A549 (cell line): Measurements from ENCODE around the gene APOL3. TPM values are rescaled to one million over a fixed set of nuclear protein-coding genes. Genes with fewer than 3 reads are reported as not detected.

Experiments used
- ATAC-seq, 2 experiments: fragments of 200-7000 bp in 1 of 2; fragments of >200 bp in 1 of 2; cut with Nextera tagmentation in 1 of 2; cut with Tn5 transposase in 1 of 2; 3 replicates each; pipeline versions ENCODE4 v1.8.0 to v1.9.1; 2018 to 2020; ENCODE audit warnings: mild to moderate bottlenecking in 1 of 2, moderate library complexity in 1 of 2
- CTCF ChIA-PET: fragments of 300-600 bp; sonication (Branson Sonifier 250); formaldehyde crosslinking; extraction: SDS; loops from one replicate; lab custom pipeline; 2021; ENCODE audit warnings: antibody characterized with exemption, inconsistent platforms; lab: Yijun Ruan, JAX
- POLR2A ChIA-PET: fragments of 350-600 bp; formaldehyde crosslinking; extraction: SDS; loops from one replicate; lab custom pipeline; 2021; ENCODE audit warnings: antibody characterized with exemption, inconsistent platforms; lab: Yijun Ruan, JAX
- DNase-seq, 2 experiments: peaks; one replicate each; pipeline versions ENCODE4 v3.0.0 to v3.0.0-alpha.2; 2011 to 2016; ENCODE audit warnings: low read depth in 1 of 2, low spot score in 1 of 2
- FAIRE-seq: peaks from 2 replicates; lab custom pipeline; 2011; peaks lifted over from hg19 to GRCh38; lab: Jason Lieb, UNC
- H3K27ac ChIP-seq, 2 experiments: fragments of >200 bp; sonication (Bioruptor Twin); formaldehyde crosslinking; 3 replicates each; pipeline ENCODE4 v1.5.1; 2016 to 2017
- H3K4me1 ChIP-seq: fragments of >200 bp; sonication (Bioruptor Twin); formaldehyde crosslinking; 3 replicates; pipeline ENCODE4 v1.6.1; 2016
- H3K4me2 ChIP-seq: fragments of >200 bp; sonication (Bioruptor Twin); formaldehyde crosslinking; 3 replicates; pipeline ENCODE4 v1.6.1; 2016
- H3K4me3 ChIP-seq: fragments of >200 bp; sonication (Bioruptor Twin); formaldehyde crosslinking; 3 replicates; pipeline ENCODE4 v1.5.1; 2016
- H3K9me3 ChIP-seq: fragments of >200 bp; sonication (Bioruptor Twin); formaldehyde crosslinking; 3 replicates; pipeline ENCODE4 v1.6.1; 2016
- BHLHE40 ChIP-seq: IDR thresholded peaks from 2 replicates; pipeline ENCODE4 v1.6.1; 2012; ENCODE audit warnings: low read depth, low read length, inconsistent platforms
- CEBPB ChIP-seq, 2 experiments: fragments of >200 bp in 1 of 2; sonication (Bioruptor Twin) in 1 of 2; formaldehyde crosslinking in 1 of 2; IDR thresholded peaks; 2 replicates each; pipeline ENCODE4 v1.6.1; 2012 to 2016
- CHD2 ChIP-seq: fragments of 150-350 bp; IDR thresholded peaks from 2 replicates; pipeline ENCODE4 v1.6.1; 2014; ENCODE audit warnings: low read length; ENCODE audit not compliant: partially characterized antibody
- CHD4 ChIP-seq: fragments of 200-600 bp; sonication (generic); IDR thresholded peaks from 2 replicates; pipeline ENCODE4 v1.6.1; 2016; ENCODE audit warnings: antibody characterized with exemption, mild to moderate bottlenecking, borderline replicate concordance
- EHF ChIP-seq: fragments of 250-450 bp; sonication (Bioruptor Pico); IDR thresholded peaks from 2 replicates; pipeline ENCODE4 v1.5.0; 2020; ENCODE audit warnings: mild to moderate bottlenecking
- EHMT2 ChIP-seq: fragments of 200-600 bp; sonication (generic); IDR thresholded peaks from 2 replicates; pipeline ENCODE4 v1.6.1; 2016; ENCODE audit warnings: antibody characterized with exemption, low read depth, mild to moderate bottlenecking, moderate library complexity
- FOSL2 ChIP-seq, 2 experiments: fragments of 450-650 bp in 1 of 2; fragments of >200 bp in 1 of 2; sonication (Bioruptor Twin) in 1 of 2; formaldehyde crosslinking; IDR thresholded peaks; 2 replicates each; pipeline versions ENCODE4 v1.5.0 to v1.6.1; 2016 to 2020; ENCODE audit warnings: mild to moderate bottlenecking in 1 of 2, moderate library complexity in 1 of 2
- GATA3 ChIP-seq: IDR thresholded peaks from 2 replicates; pipeline ENCODE4 v1.6.1; 2012; ENCODE audit warnings: borderline replicate concordance
- HEYL ChIP-seq: fragments of 250-450 bp; sonication (Bioruptor Pico); IDR thresholded peaks from 2 replicates; pipeline ENCODE4 v1.8.0; 2021; ENCODE audit warnings: mild to moderate bottlenecking, moderate library complexity
- HOXA7 ChIP-seq: fragments of 250-450 bp; sonication (Bioruptor Pico); IDR thresholded peaks from 2 replicates; pipeline ENCODE4 v1.5.0; 2020; ENCODE audit warnings: mild to moderate bottlenecking, moderate library complexity
- JUNB ChIP-seq: fragments of >200 bp; sonication (Bioruptor Twin); formaldehyde crosslinking; IDR thresholded peaks from 2 replicates; pipeline ENCODE4 v1.6.1; 2016
- KDM1A ChIP-seq: fragments of 200-600 bp; sonication (generic); IDR thresholded peaks from 2 replicates; pipeline ENCODE4 v1.6.1; 2016; ENCODE audit warnings: low read depth, mild to moderate bottlenecking
- KDM5A ChIP-seq: fragments of 200-600 bp; sonication (generic); IDR thresholded peaks from 2 replicates; pipeline ENCODE4 v1.6.1; 2016; ENCODE audit warnings: antibody characterized with exemption, mild to moderate bottlenecking
- MAFK ChIP-seq: fragments of 450-650 bp; IDR thresholded peaks from 2 replicates; pipeline ENCODE4 v1.6.1; 2014; ENCODE audit not compliant: partially characterized antibody
- NFE2L2 ChIP-seq: fragments of 150-350 bp; conservative IDR thresholded peaks from 2 replicates; pipeline ENCODE4 v1.6.1; 2014; ENCODE audit warnings: low read length
- NR3C1 ChIP-seq: fragments of >200 bp; sonication (Bioruptor Twin); formaldehyde crosslinking; IDR thresholded peaks from 3 replicates; pipeline ENCODE4 v1.6.1; 2017
- PHF8 ChIP-seq: fragments of 200-600 bp; sonication (generic); IDR thresholded peaks from 2 replicates; pipeline ENCODE4 v1.6.1; 2016; ENCODE audit warnings: low read depth, mild to moderate bottlenecking, antibody characterized with exemption, moderate library complexity, borderline replicate concordance
- POLR2A ChIP-seq: IDR thresholded peaks from 2 replicates; pipeline ENCODE4 v1.6.1; 2012; ENCODE audit warnings: mild to moderate bottlenecking, low read length
- POLR2AphosphoS2 ChIP-seq: conservative IDR thresholded peaks from 2 replicates; pipeline ENCODE4 v1.6.1; 2012; ENCODE audit warnings: low read length, improper control_type of control experiment, inconsistent platforms
- SREBF2 ChIP-seq: fragments of 450-650 bp; IDR thresholded peaks from 2 replicates; pipeline ENCODE4 v1.6.1; 2014; ENCODE audit warnings: mild to moderate bottlenecking, moderate library complexity
- TFCP2L1 ChIP-seq: fragments of 250-450 bp; sonication (Bioruptor Pico); IDR thresholded peaks from 2 replicates; pipeline ENCODE4 v1.5.0; 2021; ENCODE audit warnings: mild to moderate bottlenecking
- ZFP36 ChIP-seq: fragments of 450-650 bp; IDR thresholded peaks from 2 replicates; pipeline ENCODE4 v1.6.1; 2014; ENCODE audit warnings: borderline replicate concordance; ENCODE audit not compliant: partially characterized antibody
- ZNF302 ChIP-seq: fragments of 250-450 bp; sonication (Bioruptor Pico); IDR thresholded peaks from 2 replicates; pipeline ENCODE4 v1.9.0; 2021; ENCODE audit warnings: inconsistent platforms, mild to moderate bottlenecking, moderate library complexity
- whole genome bisulfite sequencing: methylation state at CpG from one replicate; pipeline ENCODE4 v1.1.6; 2017; ENCODE audit errors: missing lambda C conversion rate; 5-methylcytosine and 5-hydroxymethylcytosine counted together
- polyA plus RNA-seq, 4 experiments: library from polyadenylated mRNA; depleted of rRNA in 3 of 4; stranded (reverse); fragments of >200 nt; fragmentation: RNase III in 1 of 4; extraction: RNeasy Plus Mini Kit Qiagen cat#74134 plus additional on column Dnase treatment in 1 of 4; gene quantifications; 2 replicates in 3 of 4; 3 replicates in 1 of 4; pipeline ENCODE4 v1.2.3, GENCODE V29; 2011 to 2017
- TF ChIP-seq, protein P1 (sequence below): fragments of >200 bp; sonication (Bioruptor Twin); formaldehyde crosslinking; IDR thresholded peaks from 3 replicates; pipeline ENCODE4 v1.5.1; 2016
- TF ChIP-seq, protein P2 (sequence below): IDR thresholded peaks from 2 replicates; pipeline ENCODE4 v1.6.1; 2012
- TF ChIP-seq, protein P3 (sequence below): IDR thresholded peaks from 2 replicates; pipeline ENCODE4 v1.6.1; 2012
- TF ChIP-seq, protein P4 (sequence below): fragments of >200 bp; sonication (Bioruptor Twin); formaldehyde crosslinking; IDR thresholded peaks from 3 replicates; pipeline ENCODE4 v1.6.1; 2016

Gene APOL3
- polyA plus RNA-seq, 2 of the 4 experiments (the other 2 are of a cell fraction), result not detected

DNA sequence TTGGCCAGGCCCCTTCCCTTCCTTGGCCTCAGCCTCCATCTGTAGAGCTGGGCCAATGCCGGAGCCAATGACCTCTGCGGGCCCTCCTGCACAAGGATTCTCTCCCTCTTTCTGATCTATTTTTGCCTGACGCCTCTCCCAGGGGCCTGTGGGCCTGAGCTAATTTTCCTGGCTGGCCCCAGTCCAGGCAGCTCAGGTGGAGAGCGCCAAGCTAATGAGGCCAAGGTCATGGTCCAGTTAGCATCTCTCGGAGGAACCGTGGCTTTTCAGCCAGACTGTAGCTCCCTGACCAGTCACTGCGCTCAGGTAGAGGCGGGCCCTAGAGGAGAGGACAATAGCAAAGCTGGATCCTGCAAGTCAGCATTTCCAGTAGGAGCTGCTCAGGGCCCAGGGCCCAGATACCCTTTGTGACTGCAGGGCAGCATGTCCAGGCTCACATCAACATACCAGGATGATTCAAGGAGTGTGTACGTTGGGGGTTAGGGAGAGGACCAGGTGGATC is 43.5 kb downstream of the APOL3 start:
- POLR2A ChIA-PET, result no interaction called here
- no peak; a peak in 1 of 6 replicates for ATAC-seq
- TF ChIP-seq MAFK, result peak; percentile 58
- TF ChIP-seq KDM1A, result no peak
- no peak for TF ChIP-seq CHD2
- Histone ChIP-seq H3K4me1 (no peaks in the 10 kb centered on the region), H3K9me3 (no peaks in the 10 kb centered on the region), H3K27ac (no peak overlapping the region), H3K4me2 (no peak overlapping the region), H3K4me3 (no peak overlapping the region)
- FAIRE-seq, result no peak
- 93% methylated on average over 5 of the region's 9 CpGs for WGBS
- CTCF ChIA-PET, result interaction anchor here (0.6 to 2.1 kb wide), 2 partner anchors 51 to 52 kb away, joined by 3 to 8 read pairs; no protein-coding TSS in a partner anchor
- no peak for DNase-seq

DNA sequence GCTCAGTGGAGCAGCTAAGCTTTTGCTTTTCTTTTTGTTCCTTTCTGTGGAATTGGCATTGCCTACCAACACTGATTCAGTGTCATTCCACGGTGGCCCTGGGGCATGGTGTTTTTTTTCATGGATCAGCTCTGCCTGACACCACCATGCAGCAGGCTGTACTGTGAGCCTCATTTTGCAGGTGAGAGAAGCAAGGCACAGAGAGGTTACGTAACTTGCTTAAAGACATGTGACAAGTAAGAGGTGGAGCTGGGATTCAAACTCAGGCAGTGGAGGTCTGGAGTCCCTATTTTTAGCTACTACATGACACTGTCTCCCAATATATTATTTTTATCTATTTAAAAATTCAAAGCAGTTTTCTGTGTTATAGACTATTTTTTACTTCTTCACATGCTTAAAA is 44.4 kb downstream of the APOL3 start:
- ATAC-seq, result no peak
- POLR2A ChIA-PET, result no interaction called here
- H3K4me2 ChIP-seq, result no peak overlapping the region
- H3K9me3 ChIP-seq, result no peaks in the 10 kb centered on the region
- FAIRE-seq, result no peak
- CTCF ChIA-PET, result no interaction called here
- TF ChIP-seq POLR2AphosphoS2, result no peak
- TF ChIP-seq HEYL (CRISPR knock-in tag), result no peak
- no peak for TF ChIP-seq POLR2A
- no peak for TF ChIP-seq KDM5A
- TF ChIP-seq, protein P1, sequence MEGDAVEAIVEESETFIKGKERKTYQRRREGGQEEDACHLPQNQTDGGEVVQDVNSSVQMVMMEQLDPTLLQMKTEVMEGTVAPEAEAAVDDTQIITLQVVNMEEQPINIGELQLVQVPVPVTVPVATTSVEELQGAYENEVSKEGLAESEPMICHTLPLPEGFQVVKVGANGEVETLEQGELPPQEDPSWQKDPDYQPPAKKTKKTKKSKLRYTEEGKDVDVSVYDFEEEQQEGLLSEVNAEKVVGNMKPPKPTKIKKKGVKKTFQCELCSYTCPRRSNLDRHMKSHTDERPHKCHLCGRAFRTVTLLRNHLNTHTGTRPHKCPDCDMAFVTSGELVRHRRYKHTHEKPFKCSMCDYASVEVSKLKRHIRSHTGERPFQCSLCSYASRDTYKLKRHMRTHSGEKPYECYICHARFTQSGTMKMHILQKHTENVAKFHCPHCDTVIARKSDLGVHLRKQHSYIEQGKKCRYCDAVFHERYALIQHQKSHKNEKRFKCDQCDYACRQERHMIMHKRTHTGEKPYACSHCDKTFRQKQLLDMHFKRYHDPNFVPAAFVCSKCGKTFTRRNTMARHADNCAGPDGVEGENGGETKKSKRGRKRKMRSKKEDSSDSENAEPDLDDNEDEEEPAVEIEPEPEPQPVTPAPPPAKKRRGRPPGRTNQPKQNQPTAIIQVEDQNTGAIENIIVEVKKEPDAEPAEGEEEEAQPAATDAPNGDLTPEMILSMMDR, result no peak
- no peak for TF ChIP-seq NFE2L2
- TF ChIP-seq FOSL2 (IDR thresholded peaks at IDR 0.05), result no peak
- no peak for TF ChIP-seq FOSL2 (CRISPR knock-in tag; IDR thresholded peaks at IDR 0.05)
- no peak for TF ChIP-seq GATA3
- TF ChIP-seq, protein P2, sequence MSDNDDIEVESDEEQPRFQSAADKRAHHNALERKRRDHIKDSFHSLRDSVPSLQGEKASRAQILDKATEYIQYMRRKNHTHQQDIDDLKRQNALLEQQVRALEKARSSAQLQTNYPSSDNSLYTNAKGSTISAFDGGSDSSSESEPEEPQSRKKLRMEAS, result no peak
- no peak for TF ChIP-seq EHMT2
- no peak for TF ChIP-seq SREBF2
- TF ChIP-seq TFCP2L1 (CRISPR knock-in tag), result no peak
- no peak for TF ChIP-seq BHLHE40
- TF ChIP-seq CEBPB (IDR thresholded peaks at IDR 0.05), result no peak
- TF ChIP-seq EHF, result no peak
- no peak for TF ChIP-seq KDM1A
- TF ChIP-seq, all 56 proteins: peak for 0
- Histone ChIP-seq H3K4me1 (no peaks in the 10 kb centered on the region), H3K4me3 (no peak overlapping the region), H3K27ac (no peak overlapping the region)
- no peak for DNase-seq
- WGBS, result 56% methylated on average over 2 of the region's 2 CpGs

DNA sequence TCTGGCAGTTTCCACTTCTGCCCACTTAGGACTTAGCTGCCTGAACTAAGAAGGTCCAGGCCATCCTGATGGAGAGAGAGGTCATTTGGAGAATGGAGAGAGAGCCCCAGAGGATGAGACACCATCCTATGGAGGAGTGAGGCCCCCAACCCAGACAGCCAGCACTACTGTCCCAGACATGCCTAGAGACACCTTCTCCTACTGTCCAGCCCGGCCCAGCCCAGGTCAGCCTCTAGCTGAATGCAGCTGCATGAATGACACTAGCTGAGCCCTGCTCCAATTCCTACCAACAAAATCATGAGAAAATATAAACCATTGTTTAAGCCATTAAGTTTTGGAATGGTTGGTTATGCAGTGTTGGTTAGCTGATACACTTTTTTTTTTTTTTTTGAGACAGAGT is 47.4 kb downstream of the APOL3 start:
- H3K4me3 ChIP-seq, result no peak overlapping the region
- no peak overlapping the region for H3K27ac ChIP-seq
- POLR2A ChIA-PET, result no interaction called here
- ATAC-seq, result no peak
- no peak overlapping the region for H3K4me2 ChIP-seq
- TF ChIP-seq PHF8, result no peak
- no peak for TF ChIP-seq EHF
- TF ChIP-seq, protein P3, sequence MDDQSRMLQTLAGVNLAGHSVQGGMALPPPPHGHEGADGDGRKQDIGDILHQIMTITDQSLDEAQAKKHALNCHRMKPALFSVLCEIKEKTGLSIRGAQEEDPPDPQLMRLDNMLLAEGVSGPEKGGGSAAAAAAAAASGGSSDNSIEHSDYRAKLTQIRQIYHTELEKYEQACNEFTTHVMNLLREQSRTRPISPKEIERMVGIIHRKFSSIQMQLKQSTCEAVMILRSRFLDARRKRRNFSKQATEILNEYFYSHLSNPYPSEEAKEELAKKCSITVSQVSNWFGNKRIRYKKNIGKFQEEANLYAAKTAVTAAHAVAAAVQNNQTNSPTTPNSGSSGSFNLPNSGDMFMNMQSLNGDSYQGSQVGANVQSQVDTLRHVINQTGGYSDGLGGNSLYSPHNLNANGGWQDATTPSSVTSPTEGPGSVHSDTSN, result no peak
- TF ChIP-seq CHD4, result no peak
- TF ChIP-seq MAFK, result no peak
- no peak for TF ChIP-seq HOXA7 (CRISPR knock-in tag)
- no peak for TF ChIP-seq JUNB
- TF ChIP-seq ZFP36, result no peak
- TF ChIP-seq, protein P4, sequence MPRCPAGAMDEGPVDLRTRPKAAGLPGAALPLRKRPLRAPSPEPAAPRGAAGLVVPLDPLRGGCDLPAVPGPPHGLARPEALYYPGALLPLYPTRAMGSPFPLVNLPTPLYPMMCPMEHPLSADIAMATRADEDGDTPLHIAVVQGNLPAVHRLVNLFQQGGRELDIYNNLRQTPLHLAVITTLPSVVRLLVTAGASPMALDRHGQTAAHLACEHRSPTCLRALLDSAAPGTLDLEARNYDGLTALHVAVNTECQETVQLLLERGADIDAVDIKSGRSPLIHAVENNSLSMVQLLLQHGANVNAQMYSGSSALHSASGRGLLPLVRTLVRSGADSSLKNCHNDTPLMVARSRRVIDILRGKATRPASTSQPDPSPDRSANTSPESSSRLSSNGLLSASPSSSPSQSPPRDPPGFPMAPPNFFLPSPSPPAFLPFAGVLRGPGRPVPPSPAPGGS, result no peak
- TF ChIP-seq ZNF302 (CRISPR knock-in tag), result no peak
- TF ChIP-seq NR3C1, result no peak
- TF ChIP-seq, all 56 proteins: peak for 0
- H3K4me1 ChIP-seq, result no peaks in the 10 kb centered on the region
- no peak for FAIRE-seq
- CTCF ChIA-PET, result interaction anchor here (1.2 to 2.8 kb wide), 3 partner anchors 11 to 183 kb away, joined by 8 to 9 read pairs (median 8); no protein-coding TSS in a partner anchor
- H3K9me3 ChIP-seq, result no peaks in the 10 kb centered on the region
- WGBS, result 91% methylated on average over 1 of the region's 1 CpG
- DNase-seq, result no peak
